Small intestine (tissue), 16 donors: ENCODE measurements around the gene RTP3. TPM values are rescaled to one million over a fixed set of nuclear protein-coding genes. Genes with fewer than 3 reads are reported as not detected.
A peak's percentile ranks its signal among the peaks of the same experiment; 100 is the strongest.

ENCODE experiments used
- DNase-seq, 2 donors: peaks; one replicate each; pipeline versions ENCODE4 v3.0.0 to v3.0.0-alpha.2; 2013
- FAIRE-seq: peaks from 2 replicates; lab custom pipeline; 2012; peaks lifted over from hg19 to GRCh38; lab: Jason Lieb, UNC
- H3K27ac ChIP-seq, 3 donors: one replicate each; pipeline ENCODE4 v1.5.1; 2013; ENCODE audit warnings: low read length in 2 of 3, mild to moderate bottlenecking in 2 of 3, control low read depth in 1 of 3, inconsistent platforms in 1 of 3, low read depth in 1 of 3, moderate library complexity in 1 of 3
- H3K27me3 ChIP-seq, 3 donors: one replicate each; pipeline ENCODE4 v1.6.1; 2013; ENCODE audit warnings: low read length in 3 of 3, inconsistent platforms in 1 of 3; ENCODE audit not compliant: control insufficient read depth in 3 of 3, insufficient read depth in 3 of 3
- H3K36me3 ChIP-seq, 3 donors: one replicate each; pipeline ENCODE4 v1.6.1; 2013; ENCODE audit warnings: low read length in 3 of 3, inconsistent platforms in 1 of 3, low read depth in 1 of 3, mild to moderate bottlenecking in 1 of 3, moderate library complexity in 1 of 3; ENCODE audit not compliant: control insufficient read depth in 3 of 3, insufficient read depth in 2 of 3
- H3K4me1 ChIP-seq, 3 donors: one replicate each; pipeline ENCODE4 v1.6.1; 2013; ENCODE audit warnings: low read length in 2 of 3, inconsistent platforms in 1 of 3, low read depth in 1 of 3, mild to moderate bottlenecking in 1 of 3, moderate library complexity in 1 of 3; ENCODE audit not compliant: control insufficient read depth in 3 of 3, insufficient read depth in 2 of 3
- H3K4me3 ChIP-seq, 3 donors: one replicate each; pipeline ENCODE4 v1.5.1; 2013; ENCODE audit warnings: low read length in 3 of 3, control low read depth in 1 of 3, inconsistent platforms in 1 of 3, low read depth in 1 of 3, mild to moderate bottlenecking in 1 of 3, moderate library complexity in 1 of 3
- H3K9me3 ChIP-seq, 2 donors: one replicate each; pipeline ENCODE4 v1.6.1; 2013; ENCODE audit warnings: low read depth in 1 of 2, low read length in 1 of 2; ENCODE audit not compliant: control insufficient read depth in 2 of 2, insufficient read depth in 1 of 2
- WGBS, 3 donors: extraction: QIAGEN DNeasy Blood & Tissue Kit; methylation state at CpG; one replicate each; pipeline ENCODE4 v1.1.7; 2013; 5-methylcytosine and 5-hydroxymethylcytosine counted together
- long read RNA-seq, 10 donors: transcript quantifications; one replicate each; lab custom pipeline, GENCODE V29; 2026
- polyA plus RNA-seq, 4 donors: library from polyadenylated mRNA; stranded (reverse) in 3 of 4; unstranded in 1 of 4; fragments of 200-250 nt in 3 of 4; fragments of 120-200 nt in 1 of 4; gene quantifications; one replicate each; pipeline versions ENCODE4 v1.2.1 to v1.2.3, GENCODE V29; 2013
- donor health status: healthy with polysubstance abuse.
- donor health status: control.
- donor health status: control.
- donor health status: Bipolar disorder and iron deficiency.
- donor health status: healthy.

Gene RTP3
- under 1 TPM in 1 of 4 donors, not detected in 3; 0.06 TPM for polyA plus RNA-seq
- long read RNA-seq, donor 1: 0 reads
- long read RNA-seq, donor 2: 0 reads
- long read RNA-seq, donor 3: 0 reads
- long read RNA-seq, donor 4: 0 reads
- long read RNA-seq, donor 5: 0 reads
- long read RNA-seq, donor 6: 0 reads
- long read RNA-seq, donor 7: 0 reads
- long read RNA-seq, donor 8: 0 reads
- long read RNA-seq, donor 9: 0 reads
- long read RNA-seq, donor 10: 0 reads

DNA sequence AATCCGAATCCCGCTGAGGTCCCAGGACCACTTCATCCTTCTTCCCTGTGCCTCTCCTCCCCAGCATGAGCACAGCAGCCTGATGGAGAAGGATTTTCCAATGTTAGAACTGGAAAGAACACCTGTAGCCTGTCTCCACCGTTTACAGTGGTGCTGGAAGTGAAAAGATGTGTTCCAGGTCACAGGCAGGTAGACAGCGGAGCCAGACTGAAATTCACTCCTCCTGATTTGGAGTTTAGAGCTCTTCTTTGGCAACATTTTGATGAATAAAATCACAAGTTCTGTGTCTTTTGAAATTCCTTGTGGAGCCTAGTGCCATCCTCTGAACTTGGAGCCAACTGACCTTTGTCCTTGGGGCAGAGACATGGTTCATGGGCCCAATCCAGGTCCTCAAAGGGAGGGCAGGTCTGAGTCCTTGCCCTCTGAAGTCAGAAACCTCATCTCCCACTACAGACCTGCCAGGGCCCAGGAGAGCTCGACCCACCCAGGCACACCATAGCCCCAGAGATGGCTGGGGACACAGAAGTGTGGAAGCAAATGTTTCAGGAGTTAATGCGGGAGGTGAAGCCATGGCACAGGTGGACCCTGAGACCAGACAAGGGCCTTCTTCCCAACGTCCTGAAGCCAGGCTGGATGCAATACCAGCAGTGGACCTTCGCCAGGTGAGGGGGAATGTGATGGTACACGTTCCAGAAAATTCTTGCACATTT lies at the start of gene RTP3:
Gene RTP3, plus strand, starts transcription at position 421 of the 710 bp plus-strand sequence. Its CDS starts 87 bp downstream, at position 508.
- 70 to 77% (median 71%) methylated on average over 9 of the region's 9 CpGs for WGBS, 3 donors
- Histone ChIP-seq H3K36me3 (no peaks in the 10 kb centered on the region), H3K9me3 (no peaks in the 10 kb centered on the region), H3K4me1 (no peaks in the 10 kb centered on the region), H3K4me3 (no peak within 1 kb of the TSS), H3K27me3 (no peaks in the 10 kb centered on the region), H3K27ac (no peak within 1 kb of the TSS)
- no peak for FAIRE-seq
- peak in 1 of 2 donors; percentile 27 for DNase-seq

DNA sequence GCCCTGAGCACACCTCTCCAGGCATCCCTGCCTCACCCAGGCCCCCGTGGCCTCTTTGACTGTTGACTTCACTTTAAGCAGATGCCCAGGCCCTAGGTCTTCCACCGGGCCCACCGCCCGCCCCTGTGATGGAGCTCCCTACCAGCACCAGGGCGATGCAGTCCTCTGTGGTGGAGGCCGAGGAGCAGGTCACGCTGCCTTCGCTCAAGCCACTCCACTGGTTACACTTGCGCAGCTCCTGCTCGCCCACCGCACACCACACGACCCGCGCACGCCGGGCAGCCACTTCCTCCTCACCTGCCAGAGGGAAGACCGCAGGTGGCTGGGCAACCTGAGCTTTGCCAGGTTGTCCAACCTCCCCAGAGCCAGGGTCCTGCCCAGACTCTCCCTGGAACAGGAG lies 49.1 kb upstream of the RTP3 start:
- no peaks in the 10 kb centered on the region for H3K36me3 ChIP-seq
- no peak overlapping the region for H3K27ac ChIP-seq
- no peak for DNase-seq
- no peaks in the 10 kb centered on the region for H3K9me3 ChIP-seq
- no peak for FAIRE-seq
- WGBS, 3 donors: 88 to 94% (median 91%) methylated on average over 17 of the region's 17 CpGs
- peaks cover 0 to 2% (median 0%) of the 10 kb centered on the region in 3 donors for H3K4me1 ChIP-seq
- H3K27me3 ChIP-seq: no peaks in the 10 kb centered on the region
- H3K4me3 ChIP-seq: no peak overlapping the region

DNA sequence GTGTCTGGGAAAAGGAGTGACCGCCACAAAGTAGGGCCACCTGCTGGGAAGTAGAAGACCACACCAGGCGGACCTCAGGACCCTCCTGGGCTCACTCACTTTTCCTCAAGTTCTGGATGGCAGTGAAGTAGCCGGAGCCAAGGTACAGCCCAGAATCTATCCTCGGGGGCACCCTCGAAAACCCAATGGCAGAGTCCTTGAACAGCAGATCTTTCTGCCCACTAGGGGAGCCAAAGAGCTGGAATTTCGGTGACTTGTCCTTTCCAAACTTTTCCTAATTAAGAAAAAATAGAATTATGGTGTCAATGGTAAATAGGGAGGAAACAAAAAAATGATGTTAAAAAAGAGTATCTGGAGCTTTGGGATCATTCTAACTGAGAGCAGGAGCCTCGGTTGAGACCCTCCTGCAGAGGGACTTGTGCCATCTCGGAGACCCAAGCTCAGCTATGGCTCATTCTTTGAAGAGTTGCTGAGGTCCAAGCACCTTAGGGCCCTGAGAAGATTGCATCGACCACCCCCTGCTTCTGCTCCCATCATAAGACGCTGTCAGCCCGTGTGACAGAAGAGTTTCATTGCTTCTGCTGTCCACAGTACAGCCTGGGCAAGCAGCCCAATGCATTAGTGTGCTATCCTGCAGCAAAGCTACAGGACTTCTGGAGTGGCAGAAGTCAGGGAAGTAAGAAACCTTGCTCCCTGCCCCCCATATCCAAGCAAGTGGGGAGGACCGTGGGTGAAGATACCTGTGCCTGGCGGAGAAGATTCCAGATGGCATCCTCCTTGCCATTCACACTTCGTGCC lies 47.8 kb upstream of the RTP3 start:
- Histone ChIP-seq H3K27me3 (no peaks in the 10 kb centered on the region), H3K36me3 (no peaks in the 10 kb centered on the region), H3K4me3 (no peak overlapping the region), H3K27ac (no peak overlapping the region), H3K4me1 (peaks cover 0 to 12% (median 0%) of the 10 kb centered on the region in 3 donors), H3K9me3 (no peaks in the 10 kb centered on the region)
- FAIRE-seq (no peak), DNase-seq (no peak)
- WGBS, 3 donors: 66 to 72% (median 70%) methylated on average over 14 of the region's 14 CpGs

DNA sequence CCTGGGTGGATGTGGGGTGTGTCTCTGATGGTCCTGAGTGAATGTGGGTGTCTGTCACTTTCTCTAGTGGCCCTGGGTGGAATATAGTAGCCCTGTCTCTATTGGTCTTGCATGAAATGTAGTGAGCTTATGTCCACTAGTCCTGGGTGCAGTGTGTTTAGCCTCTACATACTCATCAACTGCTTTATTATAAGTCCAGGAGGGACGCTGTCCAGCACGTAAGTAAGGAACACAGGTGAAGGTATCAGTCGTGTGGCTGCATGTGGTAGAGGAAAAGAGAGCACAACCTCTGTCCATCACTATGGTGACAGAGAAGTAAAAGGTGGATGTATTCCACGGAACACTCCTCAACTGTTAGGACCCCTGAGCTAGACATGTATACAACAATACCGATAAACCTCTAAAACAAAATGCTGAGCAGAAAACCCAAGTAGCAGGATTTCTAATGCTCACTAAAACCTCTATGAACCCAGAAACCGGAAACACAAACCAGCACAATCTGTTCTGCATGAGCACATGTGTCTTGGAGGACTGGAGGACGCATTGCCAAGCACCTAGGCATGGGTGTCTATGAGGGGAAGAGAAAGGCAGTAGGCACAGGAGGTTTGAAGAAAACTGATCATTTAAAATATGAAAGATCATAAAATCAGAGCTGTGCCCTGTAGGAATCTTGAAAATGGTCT lies 44.1 kb upstream of the RTP3 start:
- WGBS, 3 donors: 61 to 71% (median 64%) methylated on average over 7 of the region's 7 CpGs
- Histone ChIP-seq H3K27ac (no peak overlapping the region), H3K4me1 (peaks cover 0 to 15% (median 0%) of the 10 kb centered on the region in 3 donors), H3K27me3 (no peaks in the 10 kb centered on the region), H3K36me3 (peaks cover 0 to 3% (median 0%) of the 10 kb centered on the region in 3 donors), H3K9me3 (no peaks in the 10 kb centered on the region), H3K4me3 (no peak overlapping the region)
- peak in 1 of 2 donors; percentile 54 for DNase-seq
- no peak for FAIRE-seq

DNA sequence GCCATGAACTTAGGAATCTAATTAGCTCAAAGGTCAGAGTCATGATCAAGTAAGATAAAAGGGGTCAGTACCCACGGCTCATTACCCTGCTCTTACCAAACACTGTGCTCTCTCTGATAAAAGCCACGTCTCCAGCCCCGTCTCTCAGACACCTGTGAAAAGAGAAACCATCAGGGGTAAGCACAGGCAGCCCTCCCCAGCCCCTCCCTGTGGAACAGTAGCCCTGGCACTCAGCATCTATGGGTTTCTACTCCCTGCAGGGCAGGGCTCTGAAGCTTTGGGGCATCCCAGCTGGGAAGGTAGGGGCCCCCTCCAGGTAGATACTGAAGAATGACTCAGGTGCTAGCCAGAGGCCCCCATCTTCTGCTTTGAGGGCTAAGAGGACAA lies 43.6 kb upstream of the RTP3 start:
- peak overlapping the region in 1 of 3 donors; percentile 50 for H3K27ac ChIP-seq
- no peaks in the 10 kb centered on the region for H3K27me3 ChIP-seq
- H3K4me3 ChIP-seq: no peak overlapping the region
- DNase-seq: peak in 1 of 2 donors; percentile 32
- 11 to 47% (median 20%) methylated on average over 3 of the region's 3 CpGs for WGBS, 3 donors
- peaks cover 0 to 3% (median 0%) of the 10 kb centered on the region in 3 donors for H3K36me3 ChIP-seq
- FAIRE-seq: no peak
- peaks cover 0 to 15% (median 0%) of the 10 kb centered on the region in 3 donors for H3K4me1 ChIP-seq
- H3K9me3 ChIP-seq: no peaks in the 10 kb centered on the region

DNA sequence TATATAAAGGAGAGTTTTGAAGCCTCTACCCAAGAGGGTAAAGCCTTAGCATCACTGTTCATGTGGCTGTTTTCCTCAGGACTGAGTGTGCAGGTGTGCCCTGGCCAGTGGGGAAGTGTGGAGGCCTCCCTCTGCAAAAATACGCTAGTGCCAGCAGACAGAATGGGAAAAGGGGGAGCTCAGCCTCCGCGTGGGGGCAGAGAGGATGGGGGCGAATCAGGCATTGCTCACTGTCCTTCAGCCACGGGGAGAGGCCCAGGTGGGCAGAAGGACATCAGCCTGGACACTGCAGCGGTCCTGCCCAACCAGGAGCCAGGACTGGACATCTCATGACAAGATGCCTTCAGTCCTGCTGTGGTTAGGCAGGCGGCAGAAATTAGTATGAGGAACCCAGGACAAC lies 43.2 kb upstream of the RTP3 start:
- H3K4me3 ChIP-seq: no peak overlapping the region
- no peaks in the 10 kb centered on the region for H3K27me3 ChIP-seq
- WGBS, 3 donors: 79 to 88% (median 85%) methylated on average over 7 of the region's 7 CpGs
- no peak for DNase-seq
- H3K27ac ChIP-seq: peak overlapping the region in 1 of 3 donors; percentile 50
- H3K36me3 ChIP-seq: peaks cover 0 to 3% (median 0%) of the 10 kb centered on the region in 3 donors
- H3K9me3 ChIP-seq: no peaks in the 10 kb centered on the region
- no peak for FAIRE-seq
- H3K4me1 ChIP-seq: peaks cover 0 to 15% (median 0%) of the 10 kb centered on the region in 3 donors

DNA sequence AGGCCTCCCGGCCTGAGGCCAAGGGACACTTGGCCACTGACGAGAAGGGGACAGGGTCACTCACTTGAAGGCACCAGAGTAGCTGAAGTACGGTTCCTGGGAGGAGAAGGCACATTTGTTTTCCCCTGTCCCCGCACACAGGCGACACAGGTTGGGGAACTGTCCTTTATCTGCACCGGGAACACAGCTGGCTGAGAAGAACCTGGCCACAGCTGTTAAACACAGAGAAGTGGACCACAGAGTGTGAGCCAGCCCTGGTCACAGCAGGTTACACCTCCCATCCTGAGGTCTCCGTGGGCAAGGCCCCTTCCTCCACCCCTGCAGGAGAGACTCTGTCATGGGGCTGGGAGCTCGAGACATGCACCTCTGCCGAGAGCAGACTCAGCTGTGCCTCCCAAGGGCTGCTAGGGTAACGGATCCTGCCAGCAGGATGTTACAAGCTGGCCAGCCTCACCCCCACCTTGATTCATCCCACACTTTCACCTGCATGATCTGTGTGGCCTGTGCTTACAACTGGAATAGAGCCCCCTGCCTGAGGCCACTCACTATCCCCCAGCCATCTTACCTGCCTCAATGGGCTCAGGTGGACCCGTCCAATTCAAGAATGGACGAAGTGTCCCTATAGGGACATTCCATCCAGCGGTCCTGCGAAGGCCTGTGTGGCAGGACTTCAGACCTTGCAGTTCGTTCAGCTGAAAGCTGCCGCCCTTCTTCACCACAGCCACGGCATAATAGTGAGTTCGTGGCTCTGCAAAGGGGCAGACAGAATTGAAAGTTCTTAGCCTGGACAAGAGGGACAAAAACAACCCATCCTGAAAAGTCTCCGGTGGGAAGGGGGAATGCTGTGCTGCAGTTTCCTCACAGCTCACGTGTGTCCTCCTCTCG lies 42.3 kb upstream of the RTP3 start:
- WGBS, 3 donors: 85 to 90% (median 87%) methylated on average over 21 of the region's 21 CpGs

More for the DNA sequence above, 42.3 kb upstream of the RTP3 start:
- Histone ChIP-seq H3K27ac (no peak overlapping the region), H3K9me3 (peaks cover 0 to 3% of the 10 kb centered on the region in 2 donors), H3K4me1 (peaks cover 0 to 15% (median 0%) of the 10 kb centered on the region in 3 donors), H3K27me3 (no peaks in the 10 kb centered on the region), H3K36me3 (peaks cover 0 to 3% (median 0%) of the 10 kb centered on the region in 3 donors), H3K4me3 (no peak overlapping the region)
- FAIRE-seq (no peak), DNase-seq (no peak)
